HG03066 (cell line): ENCODE measurements around the gene AP3B2.

Experiments
- ATAC-seq: cut with Tn5 transposase; IDR thresholded peaks from one replicate; pipeline ENCODE4 v1.9.1; 2021; ENCODE audit warnings: low read depth; ENCODE audit not compliant: unreplicated experiment

The AP3B2 gene

GRCh38 chr15:82697735-82698407 is 11.8 kb downstream of the AP3B2 start:
- ATAC-seq = no peak

- ATAC-seq = no peak
Measured at GRCh38 chr15:82692171-82692570, 17.5 kb downstream of the AP3B2 start.

- ATAC-seq = no peak
Measured at GRCh38 chr15:82689147-82689546, 20.5 kb downstream of the AP3B2 start.

- no peak for ATAC-seq
Measured at GRCh38 chr15:82688691-82689090, 21.0 kb downstream of the AP3B2 start.

GRCh38 chr15:82681371-82681770 is 28.3 kb downstream of the AP3B2 start:
- ATAC-seq = no peak

GRCh38 chr15:82680200-82681102 is 29.2 kb downstream of the AP3B2 start:
- no peak for ATAC-seq

GRCh38 chr15:82679626-82680199 is 30.0 kb downstream of the AP3B2 start:
- no peak for ATAC-seq

- ATAC-seq = no peak
Measured at GRCh38 chr15:82677720-82678323, 31.9 kb downstream of the AP3B2 start.

GRCh38 chr15:82674873-82675272 is 34.8 kb downstream of the AP3B2 start:
- ATAC-seq = no peak

GRCh38 chr15:82670699-82671098 is 39.0 kb downstream of the AP3B2 start:
- ATAC-seq = no peak

- no peak for ATAC-seq
Measured at GRCh38 chr15:82666606-82667005, 43.1 kb downstream of the AP3B2 start.

- ATAC-seq = no peak
Measured at GRCh38 chr15:82664021-82664420, 45.7 kb downstream of the AP3B2 start.

GRCh38 chr15:82663186-82663600 is 46.5 kb downstream of the AP3B2 start:
- ATAC-seq = no peak

GRCh38 chr15:82662641-82663040 is 47.0 kb downstream of the AP3B2 start:
- no peak for ATAC-seq

GRCh38 chr15:82660378-82660777 is 49.3 kb downstream of the AP3B2 start:
- no peak for ATAC-seq

- no peak for ATAC-seq
Measured at GRCh38 chr15:82656641-82657266, 52.9 kb downstream of the AP3B2 start.

GRCh38 chr15:82655606-82656005 is 54.1 kb downstream of the AP3B2 start:
- no peak for ATAC-seq

- no peak for ATAC-seq
Measured at GRCh38 chr15:82653483-82654168, 56.0 kb downstream of the AP3B2 start.

- ATAC-seq = no peak
Measured at GRCh38 chr15:82651708-82652107, 58.0 kb downstream of the AP3B2 start.

GRCh38 chr15:82650046-82650670 is 59.5 kb downstream of the AP3B2 start:
- ATAC-seq = no peak
